Measurements from ENCODE around the gene LRRC4C.

Gene LRRC4C

GRCh38 chr11:40403321-40403720 lies 1056.1 kb downstream of the LRRC4C start:
- DNase-seq, result no peak
- no peak overlapping the region for H3K27ac Mint-ChIP-seq
- peaks cover 4 to 31% of the 10 kb centered on the region in 2 donors for H3K9me3 Mint-ChIP-seq
- no peaks in the 10 kb centered on the region for H3K27me3 Mint-ChIP-seq
- no peaks in the 10 kb centered on the region for H3K4me1 Mint-ChIP-seq
- ATAC-seq, result no peak
- no peak overlapping the region for H3K4me3 Mint-ChIP-seq

- no peak for DNase-seq
- no peaks in the 10 kb centered on the region for H3K27me3 Mint-ChIP-seq
- no peak overlapping the region for H3K27ac Mint-ChIP-seq
- H3K4me1 Mint-ChIP-seq, result no peaks in the 10 kb centered on the region
- no peak overlapping the region for H3K4me3 Mint-ChIP-seq
- H3K9me3 Mint-ChIP-seq, result peaks cover 3 to 29% of the 10 kb centered on the region in 2 donors
- ATAC-seq, result no peak
Measured at GRCh38 chr11:40401132-40401853, 1058.2 kb downstream of the LRRC4C start.

GRCh38 chr11:40397141-40397540 lies 1062.3 kb downstream of the LRRC4C start:
- Mint-ChIP-seq H3K27ac (no peak overlapping the region), H3K9me3 (peaks cover 6 to 16% of the 10 kb centered on the region in 2 donors), H3K4me1 (no peaks in the 10 kb centered on the region), H3K27me3 (no peaks in the 10 kb centered on the region), H3K4me3 (no peak overlapping the region)
- DNase-seq (no peak), ATAC-seq (no peak)

GRCh38 chr11:40393511-40393910 lies 1065.9 kb downstream of the LRRC4C start:
- Mint-ChIP-seq H3K27ac (no peak overlapping the region), H3K27me3 (no peaks in the 10 kb centered on the region), H3K9me3 (peaks cover 6 to 21% of the 10 kb centered on the region in 2 donors), H3K4me3 (no peak overlapping the region), H3K4me1 (no peaks in the 10 kb centered on the region)
- ATAC-seq (no peak), DNase-seq (no peak)

GRCh38 chr11:40391679-40392078 lies 1067.8 kb downstream of the LRRC4C start:
- peak overlapping the region in 1 of 2 donors; percentile 20 for H3K27ac Mint-ChIP-seq
- ATAC-seq, result no peak
- no peak for DNase-seq
- no peaks in the 10 kb centered on the region for H3K27me3 Mint-ChIP-seq
- H3K4me1 Mint-ChIP-seq, result no peaks in the 10 kb centered on the region
- peaks cover 6 to 21% of the 10 kb centered on the region in 2 donors for H3K9me3 Mint-ChIP-seq
- no peak overlapping the region for H3K4me3 Mint-ChIP-seq

GRCh38 chr11:40388097-40388818 lies 1071.2 kb downstream of the LRRC4C start:
- ATAC-seq, result no peak
- peaks cover 1 to 17% of the 10 kb centered on the region in 2 donors for H3K9me3 Mint-ChIP-seq
- DNase-seq, result no peak
- no peak overlapping the region for H3K27ac Mint-ChIP-seq
- H3K4me3 Mint-ChIP-seq, result no peak overlapping the region
- H3K27me3 Mint-ChIP-seq, result no peaks in the 10 kb centered on the region
- H3K4me1 Mint-ChIP-seq, result no peaks in the 10 kb centered on the region

GRCh38 chr11:40387240-40387980 lies 1072.0 kb downstream of the LRRC4C start:
- ATAC-seq (no peak), DNase-seq (no peak)
- Mint-ChIP-seq H3K4me1 (no peaks in the 10 kb centered on the region), H3K27ac (no peak overlapping the region), H3K27me3 (no peaks in the 10 kb centered on the region), H3K4me3 (no peak overlapping the region), H3K9me3 (peaks cover 0 to 17% of the 10 kb centered on the region in 2 donors)

- H3K9me3 Mint-ChIP-seq, result peaks cover 0 to 8% of the 10 kb centered on the region in 2 donors
- DNase-seq (no peak), ATAC-seq (no peak)
- H3K27me3 Mint-ChIP-seq, result no peaks in the 10 kb centered on the region
- no peak overlapping the region for H3K27ac Mint-ChIP-seq
- no peaks in the 10 kb centered on the region for H3K4me1 Mint-ChIP-seq
- no peak overlapping the region for H3K4me3 Mint-ChIP-seq
Measured at GRCh38 chr11:40384991-40385390, 1074.5 kb downstream of the LRRC4C start.

- Mint-ChIP-seq H3K27ac (no peak overlapping the region), H3K4me3 (no peak overlapping the region), H3K27me3 (no peaks in the 10 kb centered on the region), H3K4me1 (no peaks in the 10 kb centered on the region), H3K9me3 (peaks cover 0 to 2% of the 10 kb centered on the region in 2 donors)
- ATAC-seq, result no peak
- DNase-seq, result no peak
Measured at GRCh38 chr11:40381481-40381880, 1078.0 kb downstream of the LRRC4C start.

GRCh38 chr11:40380835-40381234 lies 1078.6 kb downstream of the LRRC4C start:
- H3K4me3 Mint-ChIP-seq, result no peak overlapping the region
- peaks cover 0 to 6% of the 10 kb centered on the region in 2 donors for H3K9me3 Mint-ChIP-seq
- ATAC-seq, result no peak
- H3K4me1 Mint-ChIP-seq, result no peaks in the 10 kb centered on the region
- H3K27me3 Mint-ChIP-seq, result no peaks in the 10 kb centered on the region
- peak overlapping the region in 1 of 2 donors; percentile 54 for H3K27ac Mint-ChIP-seq
- no peak for DNase-seq

GRCh38 chr11:40376331-40376730 lies 1083.1 kb downstream of the LRRC4C start:
- Mint-ChIP-seq H3K4me3 (no peak overlapping the region), H3K9me3 (peaks cover 12 to 13% of the 10 kb centered on the region in 2 donors), H3K4me1 (no peaks in the 10 kb centered on the region), H3K27me3 (no peaks in the 10 kb centered on the region), H3K27ac (no peak overlapping the region)
- ATAC-seq, result no peak
- no peak for DNase-seq

- Mint-ChIP-seq H3K9me3 (peaks cover 13 to 16% of the 10 kb centered on the region in 2 donors), H3K27me3 (no peaks in the 10 kb centered on the region), H3K27ac (no peak overlapping the region), H3K4me1 (no peaks in the 10 kb centered on the region), H3K4me3 (no peak overlapping the region)
- ATAC-seq (no peak), DNase-seq (no peak)
Measured at GRCh38 chr11:40370821-40371616, 1088.4 kb downstream of the LRRC4C start.

GRCh38 chr11:40360206-40360798 lies 1099.2 kb downstream of the LRRC4C start:
- no peak overlapping the region for H3K4me3 Mint-ChIP-seq
- no peaks in the 10 kb centered on the region for H3K27me3 Mint-ChIP-seq
- ATAC-seq (no peak), DNase-seq (no peak)
- no peaks in the 10 kb centered on the region for H3K4me1 Mint-ChIP-seq
- peaks cover 12 to 43% of the 10 kb centered on the region in 2 donors for H3K9me3 Mint-ChIP-seq
- H3K27ac Mint-ChIP-seq, result no peak overlapping the region

GRCh38 chr11:40354121-40354520 lies 1105.3 kb downstream of the LRRC4C start:
- Mint-ChIP-seq H3K27ac (no peak overlapping the region), H3K4me3 (no peak overlapping the region), H3K9me3 (peaks cover 24 to 49% of the 10 kb centered on the region in 2 donors), H3K4me1 (no peaks in the 10 kb centered on the region), H3K27me3 (no peaks in the 10 kb centered on the region)
- ATAC-seq, result no peak
- no peak for DNase-seq

GRCh38 chr11:40340911-40341310 lies 1118.5 kb downstream of the LRRC4C start:
- no peak overlapping the region for H3K27ac Mint-ChIP-seq
- H3K9me3 Mint-ChIP-seq, result peaks cover 20% of the 10 kb centered on the region in 2 donors
- no peaks in the 10 kb centered on the region for H3K4me1 Mint-ChIP-seq
- no peak overlapping the region for H3K4me3 Mint-ChIP-seq
- DNase-seq, result no peak
- no peaks in the 10 kb centered on the region for H3K27me3 Mint-ChIP-seq
- ATAC-seq, result no peak
